Stimulated activated CD4-positive, alpha-beta T cell treated with anti-CD3 and anti-CD28 coated beads, Interleukin-12 subunit alpha, Interleukin-12 subunit beta, amount 100 ng/mL, for 24 hours (primary cell): ENCODE measurements around the gene ACVR1.
"Not testable (repeated sequence)": the region's sequence is repeated elsewhere in the genome, so short reads cannot be mapped to it uniquely, and the experiment has no call there.

Experiments used
- DNase-seq, 2 experiments: peaks; one replicate each; pipeline ENCODE4 v3.0.0-alpha.2; 2020; ENCODE audit warnings: low read depth in 2 of 2

Gene ACVR1

GRCh38 chr2:157722580-157723234 lies 153.4 kb downstream of the ACVR1 start:
- no peak for DNase-seq

GRCh38 chr2:157720504-157720903 lies 155.6 kb downstream of the ACVR1 start:
- DNase-seq: no peak

GRCh38 chr2:157704653-157705052 lies 171.5 kb downstream of the ACVR1 start:
- DNase-seq: not testable (repeated sequence)

GRCh38 chr2:157704148-157704547 lies 172.0 kb downstream of the ACVR1 start:
- DNase-seq: not testable (repeated sequence)

GRCh38 chr2:157699806-157700205 lies 176.3 kb downstream of the ACVR1 start:
- DNase-seq: no peak

GRCh38 chr2:157699009-157699408 lies 177.1 kb downstream of the ACVR1 start:
- DNase-seq: no peak

- no peak for DNase-seq
Measured at GRCh38 chr2:157698430-157698829, 177.7 kb downstream of the ACVR1 start.

GRCh38 chr2:157696036-157696435 lies 180.1 kb downstream of the ACVR1 start:
- no peak for DNase-seq

GRCh38 chr2:157692768-157693167 lies 183.4 kb downstream of the ACVR1 start:
- DNase-seq: no peak

GRCh38 chr2:157691695-157692094 lies 184.4 kb downstream of the ACVR1 start:
- DNase-seq: no peak

GRCh38 chr2:157691131-157691530 lies 185.0 kb downstream of the ACVR1 start:
- DNase-seq: no peak
